Endothelial cell of umbilical vein (primary cell): Measurements from ENCODE around the gene CUEDC2.
A peak's percentile ranks its signal among the peaks of the same experiment; 100 is the strongest.

ENCODE experiments used
- EZH2 ChIP-seq: IDR thresholded peaks from 2 replicates; pipeline ENCODE4 v1.6.1; 2012; ENCODE audit warnings: borderline replicate concordance, low read depth, mild to moderate bottlenecking, moderate library complexity, low read length, inconsistent platforms; ENCODE audit not compliant: severe bottlenecking
- GATA2 ChIP-seq: IDR thresholded peaks from 2 replicates; pipeline ENCODE4 v1.7.0; 2011; ENCODE audit warnings: low read depth, mild to moderate bottlenecking, moderate library complexity, mixed read lengths, low read length; ENCODE audit not compliant: insufficient read length, insufficient read depth
- JUN ChIP-seq: IDR thresholded peaks from 2 replicates; pipeline ENCODE4 v1.6.1; 2011; ENCODE audit warnings: borderline replicate concordance, low read depth; ENCODE audit not compliant: insufficient read length, insufficient read depth
- MAX ChIP-seq: IDR thresholded peaks from 2 replicates; pipeline ENCODE4 v1.6.1; 2011; ENCODE audit not compliant: insufficient read depth, insufficient read length
- MYC ChIP-seq: IDR thresholded peaks from one replicate; pipeline ENCODE4 v1.6.1; 2011; ENCODE audit warnings: mild to moderate bottlenecking, low read depth, low read length
- POLR2A ChIP-seq: IDR thresholded peaks from 2 replicates; pipeline ENCODE4 v1.6.1; 2012; ENCODE audit warnings: low read depth, mild to moderate bottlenecking, control low read depth, low read length
- POLR2AphosphoS5 ChIP-seq: IDR thresholded peaks from 2 replicates; pipeline ENCODE4 v1.6.1; 2012; ENCODE audit warnings: low read depth, mild to moderate bottlenecking, control low read depth, low read length, moderate library complexity; ENCODE audit not compliant: insufficient read depth
- TF ChIP-seq, protein P1 (sequence below), 2 donors: IDR thresholded peaks; 1 replicate in 1 of 2; 2 replicates in 1 of 2; pipeline ENCODE4 v1.5.1; 2011; ENCODE audit warnings: low read length in 2 of 2, mild to moderate bottlenecking in 2 of 2, moderate library complexity in 2 of 2, control low read depth in 1 of 2, inconsistent platforms in 1 of 2, low read depth in 1 of 2; ENCODE audit not compliant: insufficient read depth in 1 of 2; ENCODE audit errors: extremely low read depth in 1 of 2

DNA sequence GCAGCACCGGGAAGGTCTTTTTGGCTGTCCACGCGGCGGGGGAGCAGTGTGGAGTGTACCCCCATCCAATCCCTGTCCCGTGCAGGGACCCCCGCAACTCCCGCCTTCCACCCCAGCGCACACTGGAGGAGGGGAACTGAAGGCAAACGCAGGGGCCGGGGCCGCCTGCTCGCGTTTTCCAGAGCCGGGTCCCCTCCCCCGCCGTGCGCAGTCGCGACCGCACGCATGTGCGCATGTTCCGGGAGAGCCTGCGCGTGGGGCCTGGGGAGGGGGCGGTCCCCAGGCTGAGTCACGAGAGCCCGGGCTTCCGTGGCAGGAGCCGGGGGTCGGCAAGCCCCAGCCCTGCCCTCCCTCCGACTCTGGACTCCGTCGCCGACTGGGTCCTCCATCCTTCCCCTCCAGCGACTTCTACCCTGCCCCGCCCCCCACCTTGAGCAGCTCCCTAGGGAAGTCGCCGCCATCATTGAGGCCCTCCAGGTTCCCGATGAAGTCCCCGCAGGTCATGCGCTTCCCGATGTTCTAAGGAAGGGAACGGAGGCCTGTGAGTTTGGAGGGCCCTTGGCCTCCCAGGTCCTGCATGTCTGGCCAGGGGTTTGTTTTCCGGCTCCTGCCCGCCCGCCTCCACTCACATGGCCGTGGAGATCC is 21.8 kb downstream of the CUEDC2 start:
- TF ChIP-seq, protein P1, sequence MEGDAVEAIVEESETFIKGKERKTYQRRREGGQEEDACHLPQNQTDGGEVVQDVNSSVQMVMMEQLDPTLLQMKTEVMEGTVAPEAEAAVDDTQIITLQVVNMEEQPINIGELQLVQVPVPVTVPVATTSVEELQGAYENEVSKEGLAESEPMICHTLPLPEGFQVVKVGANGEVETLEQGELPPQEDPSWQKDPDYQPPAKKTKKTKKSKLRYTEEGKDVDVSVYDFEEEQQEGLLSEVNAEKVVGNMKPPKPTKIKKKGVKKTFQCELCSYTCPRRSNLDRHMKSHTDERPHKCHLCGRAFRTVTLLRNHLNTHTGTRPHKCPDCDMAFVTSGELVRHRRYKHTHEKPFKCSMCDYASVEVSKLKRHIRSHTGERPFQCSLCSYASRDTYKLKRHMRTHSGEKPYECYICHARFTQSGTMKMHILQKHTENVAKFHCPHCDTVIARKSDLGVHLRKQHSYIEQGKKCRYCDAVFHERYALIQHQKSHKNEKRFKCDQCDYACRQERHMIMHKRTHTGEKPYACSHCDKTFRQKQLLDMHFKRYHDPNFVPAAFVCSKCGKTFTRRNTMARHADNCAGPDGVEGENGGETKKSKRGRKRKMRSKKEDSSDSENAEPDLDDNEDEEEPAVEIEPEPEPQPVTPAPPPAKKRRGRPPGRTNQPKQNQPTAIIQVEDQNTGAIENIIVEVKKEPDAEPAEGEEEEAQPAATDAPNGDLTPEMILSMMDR (IDR thresholded peaks at IDR 0.05; ENCODE audit: extremely low read depth in 1 of 2, insufficient read depth in 1 of 2, low read depth in 1 of 2, low read length in 2 of 2) = no peak
- TF ChIP-seq POLR2A = no peak
- no peak for TF ChIP-seq MYC
- peak; percentile 82 for TF ChIP-seq EZH2
- no peak for TF ChIP-seq MAX
- TF ChIP-seq JUN = no peak
- no peak for TF ChIP-seq POLR2AphosphoS5
- TF ChIP-seq GATA2 = no peak
